Esophagus muscularis mucosa (tissue), 4 donors: Measurements from ENCODE around the gene SCRG1. TPM values are rescaled to one million over a fixed set of nuclear protein-coding genes. Genes with fewer than 3 reads are reported as not detected.

Experiments
- DNase-seq: peaks from one replicate; pipeline ENCODE4 v3.0.0-alpha.2; 2017; ENCODE audit errors: extremely low spot score
- H3K27ac ChIP-seq, 4 donors: fragments of 200-600 bp; sonication (generic); replicated peaks in 1 of 4; 1 replicate in 3 of 4; 2 replicates in 1 of 4; pipeline ENCODE4 v1.5.1; 2016 to 2019; ENCODE audit warnings: mild to moderate bottlenecking in 1 of 4
- H3K27me3 ChIP-seq, 4 donors: fragments of 200-600 bp; sonication (generic); one replicate each; pipeline versions ENCODE4 v1.5.1 to v1.6.0; 2016 to 2019
- H3K36me3 ChIP-seq, 4 donors: fragments of 200-600 bp; sonication (generic); one replicate each; pipeline ENCODE4 v1.5.1; 2016 to 2019
- H3K4me1 ChIP-seq, 4 donors: fragments of 200-600 bp; sonication (generic); one replicate each; pipeline ENCODE4 v1.5.1; 2016 to 2019
- H3K4me3 ChIP-seq, 4 donors: fragments of 200-600 bp; sonication (generic); 1 replicate in 2 of 4; 2 replicates in 2 of 4; pipeline ENCODE4 v1.5.1; 2016 to 2019; ENCODE audit warnings: mild to moderate bottlenecking in 4 of 4, moderate library complexity in 1 of 4
- H3K9me3 ChIP-seq, 4 donors: fragments of 200-600 bp; sonication (generic); 1 replicate in 3 of 4; 2 replicates in 1 of 4; pipeline ENCODE4 v1.5.1; 2016 to 2019
- CTCF ChIP-seq, 3 experiments: fragments of 200-600 bp in 2 of 3; fragments of 450-650 bp in 1 of 3; sonication (generic) in 2 of 3; IDR thresholded peaks; one replicate each; pipeline ENCODE4 v1.5.1; 2017 to 2019; ENCODE audit warnings: antibody characterized with exemption in 3 of 3, mild to moderate bottlenecking in 2 of 3, moderate library complexity in 1 of 3
- EP300 ChIP-seq: sonication (generic); formaldehyde crosslinking; IDR thresholded peaks from one replicate; pipeline ENCODE4 v1.6.1; 2017; ENCODE audit warnings: antibody characterized with exemption
- POLR2A ChIP-seq: fragments of 450-650 bp; IDR thresholded peaks from one replicate; pipeline ENCODE4 v1.6.1; 2017; ENCODE audit warnings: antibody characterized with exemption, moderate library complexity, mild to moderate bottlenecking, low read depth
- POLR2AphosphoS5 ChIP-seq, 2 donors: sonication (generic); formaldehyde crosslinking; IDR thresholded peaks; one replicate each; pipeline ENCODE4 v1.6.1; 2017; ENCODE audit warnings: antibody characterized with exemption in 2 of 2
- WGBS: methylation state at CpG from one replicate; pipeline ENCODE4 v1.1.5; 2018; 5-methylcytosine and 5-hydroxymethylcytosine counted together
- intact Hi-C: fragments of 100-400 bp; cut with DNase I; formaldehyde crosslinking; loops from one replicate; pipeline ENCODE4 v1.15.1; 2023
- total RNA-seq, 4 donors: library from RNA; depleted of rRNA; stranded (reverse); fragments of >200 nt; gene quantifications; one replicate each; pipeline versions ENCODE4 v1.1.0 to v1.2.1, GENCODE V29; 2016

Gene SCRG1
- total RNA-seq, 4 donors from 2014 or later, result 2.3 to 3.0 (median 2.7) TPM

- no peak overlapping the region for H3K4me3 ChIP-seq
- TF ChIP-seq POLR2AphosphoS5 (IDR thresholded peaks at IDR 0.05) (peak in 1 of 2 donors; percentile 21), CTCF (IDR thresholded peaks at IDR 0.05) (no peak)
- peak overlapping the region in 3 of 4 donors; percentile 3 to 45 (median 23) for H3K27ac ChIP-seq
- H3K9me3 ChIP-seq, result no peaks in the 10 kb centered on the region
- DNase-seq, result no peak
- intact Hi-C loops, result loop anchor here (5.0 to 10.0 kb wide), 2 partner anchors 38 to 395 kb away; partner anchors contain the start of gene SAP30
- H3K36me3 ChIP-seq, result peaks cover 0 to 37% (median 7%) of the 10 kb centered on the region in 4 donors
- no peaks in the 10 kb centered on the region for H3K27me3 ChIP-seq
- 100% methylated on average over 1 of the region's 2 CpGs for WGBS
- H3K4me1 ChIP-seq, result peaks cover 3 to 30% (median 17%) of the 10 kb centered on the region in 4 donors
Observed at GRCh38 chr4:173410079-173410478, 11.2 kb upstream of the SCRG1 start.

- peaks cover 0 to 43% (median 9%) of the 10 kb centered on the region in 4 donors for H3K36me3 ChIP-seq
- H3K27ac ChIP-seq, result no peak overlapping the region
- H3K4me1 ChIP-seq, result peaks cover 0 to 18% (median 5%) of the 10 kb centered on the region in 4 donors
- no peak for DNase-seq
- no peaks in the 10 kb centered on the region for H3K27me3 ChIP-seq
- no peak overlapping the region for H3K4me3 ChIP-seq
- intact Hi-C loops, result no loop called here
- TF ChIP-seq EP300 (no peak), CTCF (IDR thresholded peaks at IDR 0.05) (no peak), POLR2A (no peak), POLR2AphosphoS5 (IDR thresholded peaks at IDR 0.05) (no peak)
- no peaks in the 10 kb centered on the region for H3K9me3 ChIP-seq
- 94% methylated on average over 4 of the region's 4 CpGs for WGBS
Observed at GRCh38 chr4:173405840-173406606, 7.1 kb upstream of the SCRG1 start.

- WGBS, result 95% methylated on average over 3 of the region's 3 CpGs
- intact Hi-C loops, result no loop called here
- no peak for TF ChIP-seq CTCF (IDR thresholded peaks at IDR 0.05)
- no peak for TF ChIP-seq POLR2A
- no peak for TF ChIP-seq POLR2AphosphoS5 (IDR thresholded peaks at IDR 0.05)
- Histone ChIP-seq H3K36me3 (peaks cover 0 to 34% (median 8%) of the 10 kb centered on the region in 4 donors), H3K4me1 (peaks cover 0 to 6% (median 3%) of the 10 kb centered on the region in 4 donors), H3K27ac (no peak overlapping the region), H3K27me3 (no peaks in the 10 kb centered on the region), H3K4me3 (no peak overlapping the region), H3K9me3 (no peaks in the 10 kb centered on the region)
- no peak for DNase-seq
Observed at GRCh38 chr4:173404296-173404865, 5.5 kb upstream of the SCRG1 start.

- no peak overlapping the region for H3K27ac ChIP-seq
- intact Hi-C loops, result loop anchor here (2.0 kb wide), 1 partner anchor 20 kb away; no protein-coding TSS in a partner anchor
- H3K36me3 ChIP-seq, result peaks cover 0 to 34% (median 8%) of the 10 kb centered on the region in 4 donors
- TF ChIP-seq POLR2AphosphoS5 (IDR thresholded peaks at IDR 0.05) (no peak), POLR2A (no peak), CTCF (IDR thresholded peaks at IDR 0.05) (no peak), EP300 (no peak)
- no peak for DNase-seq
- H3K9me3 ChIP-seq, result no peaks in the 10 kb centered on the region
- H3K4me3 ChIP-seq, result no peak overlapping the region
- WGBS, result 98% methylated on average over 2 of the region's 2 CpGs
- H3K4me1 ChIP-seq, result peaks cover 0 to 16% (median 15%) of the 10 kb centered on the region in 4 donors
- no peaks in the 10 kb centered on the region for H3K27me3 ChIP-seq
Observed at GRCh38 chr4:173403051-173403450, 4.1 kb upstream of the SCRG1 start.
